Endothelial cell of umbilical vein (primary cell): ENCODE data around the gene ZBTB33. TPM values are rescaled to one million over a fixed set of nuclear protein-coding genes. Genes with fewer than 3 reads are reported as not detected.

Experiments used
- BruUV-seq: library from RNA; stranded (reverse); fragments of 400-500 nt; replicated peaks from 2 replicates; lab custom pipeline; 2021; lab: Mats Ljungman, UMichigan
- CTCF ChIA-PET: fragments of 300-600, 350-600 bp; sonication (Branson Sonifier 250); formaldehyde crosslinking; loops from one replicate; lab custom pipeline; 2021; ENCODE audit warnings: antibody characterized with exemption, inconsistent platforms; lab: Charles Lee
- POLR2A ChIA-PET: fragments of 300-600, 350-600 bp; sonication (Branson Sonifier 250); formaldehyde crosslinking; loops from one replicate; lab custom pipeline; 2021; ENCODE audit warnings: antibody characterized with exemption, inconsistent platforms; lab: Charles Lee
- DNase-seq: peaks from one replicate; pipeline ENCODE4 v3.0.0-alpha.2; 2011; ENCODE audit warnings: low read depth, low spot score
- FAIRE-seq: peaks from 2 replicates; lab custom pipeline; 2011; peaks lifted over from hg19 to GRCh38; lab: Jason Lieb, UNC
- H2AFZ ChIP-seq: 2 replicates; pipeline ENCODE4 v1.6.0; 2012; ENCODE audit warnings: low read depth, low read length, control low read depth, inconsistent platforms
- H3K27ac ChIP-seq: 2 replicates; pipeline ENCODE4 v1.5.1; 2011; ENCODE audit warnings: low read depth, mild to moderate bottlenecking, control low read depth, low read length, moderate library complexity; ENCODE audit not compliant: insufficient read depth
- H3K27me3 ChIP-seq, 2 experiments: 2 replicates each; pipeline versions ENCODE4 v1.6.0 to v1.6.1; 2011; ENCODE audit warnings: low read length in 2 of 2, mixed read lengths in 1 of 2; ENCODE audit not compliant: control insufficient read depth in 2 of 2, insufficient read depth in 2 of 2
- H3K36me3 ChIP-seq, 2 experiments: 2 replicates in 1 of 2; 3 replicates in 1 of 2; pipeline ENCODE4 v1.5.1; 2011; ENCODE audit warnings: low read length in 2 of 2, mild to moderate bottlenecking in 1 of 2, moderate library complexity in 1 of 2; ENCODE audit not compliant: control insufficient read depth in 2 of 2, insufficient read depth in 2 of 2; ENCODE audit errors: extremely low read depth in 1 of 2
- H3K4me1 ChIP-seq: 3 replicates; pipeline ENCODE4 v1.5.1; 2011; ENCODE audit warnings: mild to moderate bottlenecking, low read length; ENCODE audit not compliant: control insufficient read depth, insufficient read depth; ENCODE audit errors: extremely low read depth
- H3K4me2 ChIP-seq: 2 replicates; pipeline ENCODE4 v1.6.1; 2011; ENCODE audit warnings: low read length, control low read depth, mixed read lengths; ENCODE audit not compliant: insufficient read depth
- H3K4me3 ChIP-seq, 3 experiments: fragments of 200-600 bp in 1 of 3; sonication (generic), shearing (Covaris generic) in 1 of 3; replicated peaks in 1 of 3; 2 replicates each; pipeline ENCODE4 v1.5.1; 2011 to 2016; ENCODE audit warnings: control low read depth in 3 of 3, low read length in 3 of 3, mild to moderate bottlenecking in 2 of 3, inconsistent platforms in 1 of 3, low read depth in 1 of 3, moderate library complexity in 1 of 3; ENCODE audit not compliant: insufficient read depth in 1 of 3
- H3K79me2 ChIP-seq: 2 replicates; pipeline ENCODE4 v1.6.0; 2012; ENCODE audit warnings: low read length, inconsistent platforms; ENCODE audit not compliant: control insufficient read depth, insufficient read depth
- H3K9ac ChIP-seq: replicated peaks from 2 replicates; pipeline ENCODE3; 2011; ENCODE audit warnings: low read length, control low read depth; ENCODE audit not compliant: insufficient read depth; ENCODE audit errors: extremely low read depth
- H3K9me1 ChIP-seq: replicated peaks from 3 replicates; pipeline ENCODE4 v1.6.0; 2011; ENCODE audit warnings: mild to moderate bottlenecking, low read length; ENCODE audit not compliant: control insufficient read depth, insufficient read depth; ENCODE audit errors: extremely low read depth
- H3K9me3 ChIP-seq: replicated peaks from 2 replicates; pipeline ENCODE4 v1.5.1; 2012; ENCODE audit warnings: low read length, inconsistent platforms; ENCODE audit not compliant: control insufficient read depth, insufficient read depth
- H4K20me1 ChIP-seq: replicated peaks from 2 replicates; pipeline ENCODE3; 2011; ENCODE audit warnings: mild to moderate bottlenecking, low read length; ENCODE audit not compliant: control insufficient read depth, insufficient read depth; ENCODE audit errors: extremely low read depth
- CTCF ChIP-seq, 2 donors: IDR thresholded peaks; 1 replicate in 1 of 2; 2 replicates in 1 of 2; pipeline ENCODE4 v1.5.1; 2011; ENCODE audit warnings: low read length in 2 of 2, mild to moderate bottlenecking in 2 of 2, moderate library complexity in 2 of 2, control low read depth in 1 of 2, inconsistent platforms in 1 of 2, low read depth in 1 of 2; ENCODE audit not compliant: insufficient read depth in 1 of 2; ENCODE audit errors: extremely low read depth in 1 of 2
- POLR2A ChIP-seq: IDR thresholded peaks from 2 replicates; pipeline ENCODE4 v1.6.1; 2012; ENCODE audit warnings: low read depth, mild to moderate bottlenecking, control low read depth, low read length
- dilution Hi-C: fragments of 300-500 bp; cut with MboI; formaldehyde crosslinking; loops from one replicate; pipeline ENCODE4 v1.15.0; 2019; ENCODE audit warnings: low sequenced_read_pairs; ENCODE audit not compliant: extremely low pct_ligation_motif_present
- intact Hi-C: fragments of 100-400 bp; cut with micrococcal nuclease; formaldehyde crosslinking; loops from one replicate; pipeline ENCODE4 v1.10.0; 2022
- polyA plus RNA-seq, 4 experiments: library from polyadenylated mRNA; depleted of rRNA in 3 of 4; stranded (reverse) in 3 of 4; unstranded in 1 of 4; fragments of >200 nt; gene quantifications; 2 replicates each; pipeline versions ENCODE4 v1.2.1 to v1.2.3, GENCODE V29; 2011 to 2012; ENCODE audit warnings: missing spikeins in 1 of 4
- total RNA-seq: library from RNA; stranded (reverse); gene quantifications from 2 replicates; pipeline ENCODE4 v1.2.3, GENCODE V29; 2021

The ZBTB33 gene
- total and polyA plus RNA-seq, 2 donors (not counting 3 experiments of a cell fraction or from before 2014, with no cell fraction given): 3.7 to 16.3 TPM

GRCh38 chrX:120269373-120270035, 18.9 kb downstream of the ZBTB33 start:
- intact Hi-C loops: no loop called here
- POLR2A ChIA-PET: no interaction called here

More at GRCh38 chrX:120269373-120270035, 18.9 kb downstream of the ZBTB33 start:
- H3K9me1 ChIP-seq: no peaks in the 10 kb centered on the region
- BruUV-seq: no TSS peak
- H3K36me3 ChIP-seq: no peaks in the 10 kb centered on the region
- FAIRE-seq: no peak
- no peak for DNase-seq
- no peak overlapping the region for H2AFZ ChIP-seq
- no peak overlapping the region for H3K9ac ChIP-seq
- no peak overlapping the region for H3K4me2 ChIP-seq
- no peaks in the 10 kb centered on the region for H3K79me2 ChIP-seq
- dilution Hi-C loops: no loop called here
- no peaks in the 10 kb centered on the region for H3K4me1 ChIP-seq
- no peaks in the 10 kb centered on the region for H3K9me3 ChIP-seq
- CTCF ChIA-PET: no interaction called here
- TF ChIP-seq POLR2A: no peak
- TF ChIP-seq CTCF (IDR thresholded peaks at IDR 0.05; ENCODE audit: extremely low read depth in 1 of 2, insufficient read depth in 1 of 2, low read depth in 1 of 2, low read length in 2 of 2): no peak
- no peak overlapping the region for H3K4me3 ChIP-seq
- no peaks in the 10 kb centered on the region for H4K20me1 ChIP-seq
- no peak overlapping the region for H3K27ac ChIP-seq
- peaks cover 0 to 3% of the 10 kb centered on the region in 2 experiments for H3K27me3 ChIP-seq
